HepG2 (cell line): ENCODE results near the gene SORBS2. TPM values are rescaled to one million over a fixed set of nuclear protein-coding genes. Genes with fewer than 3 reads are reported as not detected.

Experiments used
- DZIP1 ChIP-seq: sonication (generic); formaldehyde crosslinking; IDR thresholded peaks from 2 replicates; pipeline ENCODE4 v1.5.0; 2020; ENCODE audit warnings: mild to moderate bottlenecking, missing genetic modification reagents
- GPN1 ChIP-seq: sonication (generic); formaldehyde crosslinking; IDR thresholded peaks from 2 replicates; pipeline ENCODE4 v1.5.1; 2020; ENCODE audit warnings: missing genetic modification reagents, borderline replicate concordance
- YY1 ChIP-seq: IDR thresholded peaks from 2 replicates; pipeline ENCODE4 v1.6.1; 2011; ENCODE audit warnings: low read length, low read depth, moderate library complexity, mild to moderate bottlenecking; ENCODE audit not compliant: insufficient read depth, insufficient replicate concordance
- ZNF407 ChIP-seq: sonication (generic); formaldehyde crosslinking; IDR thresholded peaks from one replicate; pipeline ENCODE4 v1.5.1; 2020; ENCODE audit warnings: mild to moderate bottlenecking, missing genetic modification reagents; ENCODE audit errors: not compliant biosample characterization
- ZNF468 ChIP-seq: sonication (generic); formaldehyde crosslinking; IDR thresholded peaks from 2 replicates; pipeline ENCODE4 v1.8.0; 2022; ENCODE audit warnings: mild to moderate bottlenecking, moderate library complexity, missing genetic modification reagents
- ZNF629 ChIP-seq: sonication (generic); formaldehyde crosslinking; conservative IDR thresholded peaks from 2 replicates; pipeline ENCODE4 v1.5.0; 2020; ENCODE audit warnings: missing genetic modification reagents
- ZSCAN21 ChIP-seq: sonication (generic); formaldehyde crosslinking; IDR thresholded peaks from 2 replicates; pipeline ENCODE4 v1.8.0; 2022; ENCODE audit warnings: mild to moderate bottlenecking, missing genetic modification reagents, moderate library complexity, borderline replicate concordance
- polyA plus RNA-seq, 8 experiments: library from polyadenylated mRNA; depleted of rRNA in 3 of 8; stranded (reverse) in 7 of 8; unstranded in 1 of 8; fragments of >200 nt; fragmentation: Illumina TruSeq in 4 of 8; extraction: Trizol in 4 of 8; gene quantifications; 2 replicates each; pipeline versions ENCODE4 v1.2.1 to v1.2.3, GENCODE V29; 2011 to 2016; ENCODE audit warnings: low read depth in 4 of 8, missing spikeins in 1 of 8, mixed read lengths in 1 of 8; ENCODE audit not compliant: insufficient read depth in 1 of 8
- total RNA-seq, 5 experiments: library from RNA; depleted of rRNA; stranded (reverse); fragments of >200 nt; fragmentation: Illumina TruSeq; extraction: Trizol; gene quantifications; 2 replicates each; pipeline ENCODE4 v1.2.3, GENCODE V29; 2016; ENCODE audit warnings: low read depth in 1 of 5

Gene SORBS2
- total and polyA plus RNA-seq, 2 of the 13 experiments (the other 11 are each of a cell fraction or from before 2014, with no cell fraction given), result 25.0 to 80.5 TPM

- TF ChIP-seq DZIP1 (CRISPR knock-in tag), result no peak
- TF ChIP-seq ZSCAN21, result no peak
- no peak for TF ChIP-seq ZNF468 (CRISPR knock-in tag)
- TF ChIP-seq GPN1 (CRISPR knock-in tag), result no peak
- no peak for TF ChIP-seq YY1
- TF ChIP-seq ZNF629 (CRISPR knock-in tag), result no peak
- TF ChIP-seq ZNF407 (CRISPR knock-in tag), result no peak
Measured at GRCh38 chr4:185645403-185645802, 166.6 kb downstream of the SORBS2 start (continued).
